Colonic mucosa (tissue), 4 donors: ENCODE results near the gene SRRM3. TPM values are rescaled to one million over a fixed set of nuclear protein-coding genes. Genes with fewer than 3 reads are reported as not detected.

ENCODE experiments used
- DNase-seq: peaks from one replicate; pipeline ENCODE4 v3.0.0-alpha.2; 2020
- H3K27ac ChIP-seq: fragments of 200-600 bp; one replicate; pipeline ENCODE4 v1.8.0; 2021
- H3K27me3 ChIP-seq: fragments of 200-600 bp; one replicate; pipeline ENCODE4 v1.8.0; 2021
- H3K36me3 ChIP-seq: fragments of 200-600 bp; one replicate; pipeline ENCODE4 v1.8.0; 2021
- H3K4me1 ChIP-seq: fragments of 200-600 bp; one replicate; pipeline ENCODE4 v1.8.0; 2021; ENCODE audit warnings: mild to moderate bottlenecking
- H3K4me3 ChIP-seq: fragments of 200-600 bp; one replicate; pipeline ENCODE4 v1.8.0; 2021
- H3K9ac ChIP-seq, 2 donors: one replicate each; pipeline ENCODE4 v1.7.0; 2013; ENCODE audit warnings: control low read depth in 2 of 2, low read depth in 2 of 2, low read length in 2 of 2
- H3K9me3 ChIP-seq: fragments of 200-600 bp; one replicate; pipeline ENCODE4 v1.8.0; 2021
- CTCF ChIP-seq: fragments of 200-600 bp; IDR thresholded peaks from one replicate; pipeline ENCODE4 v1.8.0; 2022; ENCODE audit warnings: antibody characterized with exemption, mild to moderate bottlenecking
- intact Hi-C: fragments of 100-400 bp; cut with DNase I; formaldehyde crosslinking; loops from one replicate; pipeline ENCODE4 v1.14.1; 2022
- total RNA-seq, 2 donors: library from RNA; stranded (reverse); fragmentation: NEBNext Ultra II Directional in 1 of 2; extraction: Animal tissue kit (Norgen Biotek cat#: 25700) in 1 of 2; gene quantifications; one replicate each; pipeline ENCODE4 v1.2.1, GENCODE V29; 2021
- donor health status: healthy.
- donor health status: DM: no; HTN: no; CAD: no.
- donor health status: DM: no; HTN: no; CAD: no.

SRRM3 gene
- total RNA-seq, 2 donors from 2014 or later: 0.64 to 0.67 TPM

- no peak overlapping the region for H3K9ac ChIP-seq
- H3K27me3 ChIP-seq: peaks cover 22% of the 10 kb centered on the region
- no peaks in the 10 kb centered on the region for H3K9me3 ChIP-seq
- H3K27ac ChIP-seq: no peak overlapping the region
- intact Hi-C loops: no loop called here
- TF ChIP-seq CTCF: no peak
- no peaks in the 10 kb centered on the region for H3K4me1 ChIP-seq
- no peaks in the 10 kb centered on the region for H3K36me3 ChIP-seq
- H3K4me3 ChIP-seq: no peak overlapping the region
- no peak for DNase-seq
Measured at GRCh38 chr7:76272142-76272541, 70.4 kb downstream of the SRRM3 start.

- no peak overlapping the region for H3K4me3 ChIP-seq
- H3K36me3 ChIP-seq: no peaks in the 10 kb centered on the region
- TF ChIP-seq CTCF: no peak
- intact Hi-C loops: no loop called here
- peaks cover 16% of the 10 kb centered on the region for H3K27me3 ChIP-seq
- no peaks in the 10 kb centered on the region for H3K9me3 ChIP-seq
- no peak overlapping the region for H3K27ac ChIP-seq
- DNase-seq: no peak
- no peak overlapping the region for H3K9ac ChIP-seq
- H3K4me1 ChIP-seq: no peaks in the 10 kb centered on the region
Measured at GRCh38 chr7:76272851-76273497, 71.3 kb downstream of the SRRM3 start.

GRCh38 chr7:76273503-76273902, 71.8 kb downstream of the SRRM3 start:
- TF ChIP-seq CTCF: no peak
- no peak overlapping the region for H3K27ac ChIP-seq
- H3K4me1 ChIP-seq: no peaks in the 10 kb centered on the region
- H3K9ac ChIP-seq: no peak overlapping the region
- H3K4me3 ChIP-seq: no peak overlapping the region
- no peaks in the 10 kb centered on the region for H3K36me3 ChIP-seq
- no peak for DNase-seq
- intact Hi-C loops: no loop called here
- H3K9me3 ChIP-seq: no peaks in the 10 kb centered on the region
- H3K27me3 ChIP-seq: peaks cover 10% of the 10 kb centered on the region

GRCh38 chr7:76278540-76278939, 76.8 kb downstream of the SRRM3 start:
- no peaks in the 10 kb centered on the region for H3K36me3 ChIP-seq
- intact Hi-C loops: no loop called here
- TF ChIP-seq CTCF: no peak
- H3K9me3 ChIP-seq: no peaks in the 10 kb centered on the region
- H3K27me3 ChIP-seq: peaks cover 19% of the 10 kb centered on the region
- DNase-seq: no peak
- H3K9ac ChIP-seq: no peak overlapping the region
- no peak overlapping the region for H3K4me3 ChIP-seq
- H3K4me1 ChIP-seq: no peaks in the 10 kb centered on the region
- no peak overlapping the region for H3K27ac ChIP-seq

- H3K4me3 ChIP-seq: no peak overlapping the region
- no peak overlapping the region for H3K9ac ChIP-seq
- intact Hi-C loops: no loop called here
- TF ChIP-seq CTCF: no peak
- H3K27me3 ChIP-seq: peaks cover 23% of the 10 kb centered on the region
- no peak for DNase-seq
- no peaks in the 10 kb centered on the region for H3K4me1 ChIP-seq
- H3K9me3 ChIP-seq: no peaks in the 10 kb centered on the region
- no peak overlapping the region for H3K27ac ChIP-seq
- H3K36me3 ChIP-seq: no peaks in the 10 kb centered on the region
Measured at GRCh38 chr7:76280408-76280807, 78.7 kb downstream of the SRRM3 start.
